NCI-H1092 (cell line): ENCODE measurements around the gene PSMB3.
A peak's percentile ranks its signal among the peaks of the same experiment; 100 is the strongest.
"Not testable (repeated sequence)": the region's sequence is repeated elsewhere in the genome, so short reads cannot be mapped to it uniquely, and the experiment has no call there.

Source experiments
- DNase-seq: peaks from one replicate; lab custom pipeline; 2025; lab: John Stamatoyannopoulos, UW

The PSMB3 gene

DNA sequence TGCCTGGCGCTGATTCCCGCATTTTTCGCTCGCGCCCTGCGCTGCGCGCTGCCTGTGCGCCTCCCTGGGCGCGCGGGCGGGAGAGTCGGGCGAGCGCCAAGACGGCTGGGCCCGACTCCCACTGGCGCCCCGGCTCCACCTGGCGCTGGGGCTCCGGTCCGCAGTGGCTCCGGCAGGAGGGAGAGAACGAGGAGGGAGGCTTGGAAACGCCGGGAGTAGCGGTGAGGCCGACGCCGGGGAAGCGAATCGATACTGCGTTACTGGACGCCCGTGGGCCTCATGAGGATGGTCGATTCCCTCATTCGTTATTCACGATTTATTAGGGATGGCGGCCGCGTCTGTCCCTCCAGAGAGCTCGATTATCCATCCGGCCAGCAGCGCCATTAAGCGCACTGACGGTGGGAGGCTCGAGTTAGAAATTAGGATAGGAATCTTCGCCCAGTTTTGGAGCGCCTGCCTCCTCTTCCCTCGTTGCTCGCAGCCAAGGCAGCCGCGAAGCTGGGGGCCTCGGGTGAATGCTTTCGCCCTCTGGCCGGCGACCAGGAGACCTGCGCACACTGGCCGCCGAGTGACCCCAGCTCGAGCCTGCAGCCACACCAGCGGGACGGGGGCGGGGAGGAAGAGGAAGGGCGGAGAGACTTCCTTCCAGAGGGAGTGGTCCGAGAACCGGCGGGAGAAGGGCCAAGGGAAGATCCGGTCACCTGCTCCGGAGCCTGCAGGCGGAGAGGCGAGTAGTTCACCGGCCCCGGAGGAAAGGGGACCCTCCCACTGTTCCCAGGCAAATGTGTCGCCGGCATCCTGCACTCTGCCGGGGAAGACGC lies 3.1 kb upstream of the PSMB3 start:
- peak; percentile 51 for DNase-seq

DNA sequence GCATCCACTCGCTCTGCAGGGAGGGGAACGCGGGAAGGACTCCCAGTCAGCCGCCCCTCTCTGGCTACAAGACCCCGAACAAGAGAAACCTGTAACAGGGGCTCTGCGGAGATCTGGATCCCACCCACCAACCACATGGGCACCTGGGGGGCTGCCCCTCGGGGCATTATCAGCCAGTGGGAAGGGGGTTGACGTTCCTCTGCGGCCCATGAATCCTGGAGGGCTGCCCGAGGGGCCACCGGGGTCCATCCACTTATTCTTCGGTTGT lies 2.6 kb upstream of the PSMB3 start:
- DNase-seq = no peak

DNA sequence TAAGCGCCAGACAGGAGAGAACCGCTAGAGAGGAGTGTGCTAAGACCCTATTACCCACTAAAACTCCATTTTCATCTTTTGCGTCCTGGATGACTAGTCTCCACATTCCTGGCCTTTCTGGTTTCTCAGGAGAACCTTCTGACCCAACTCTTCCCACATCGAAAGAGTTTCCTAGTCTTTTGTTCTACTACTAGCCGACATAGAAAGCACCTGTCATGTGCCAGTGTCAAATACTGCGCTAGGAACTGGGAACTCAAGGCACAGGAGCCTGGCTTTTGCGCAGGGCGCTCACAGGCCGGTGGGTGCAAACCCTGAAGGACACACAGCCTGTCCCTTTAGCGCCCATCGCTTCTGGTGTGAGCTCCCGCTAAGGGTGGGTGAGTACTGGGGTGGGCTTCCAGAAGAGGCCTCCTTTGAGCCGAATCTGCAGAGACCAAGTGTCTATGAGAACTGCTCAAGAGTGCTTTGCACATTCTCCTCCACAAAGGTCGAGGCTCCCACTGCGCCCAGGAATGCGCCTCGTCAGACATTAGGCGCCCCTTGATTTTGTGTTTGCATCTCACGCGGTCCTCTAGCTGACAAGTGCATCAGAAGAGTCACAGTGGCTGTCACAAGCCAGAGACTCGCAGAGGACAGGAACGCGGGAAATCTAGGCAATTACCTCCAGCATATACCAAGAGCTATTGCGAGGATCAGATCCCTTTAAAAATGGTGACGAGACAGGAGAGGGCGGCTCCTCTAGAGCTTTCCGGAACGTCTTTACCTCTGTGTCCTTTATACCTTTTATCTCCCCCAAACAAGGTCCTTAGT lies 2.0 kb upstream of the PSMB3 start:
- DNase-seq = no peak

DNA sequence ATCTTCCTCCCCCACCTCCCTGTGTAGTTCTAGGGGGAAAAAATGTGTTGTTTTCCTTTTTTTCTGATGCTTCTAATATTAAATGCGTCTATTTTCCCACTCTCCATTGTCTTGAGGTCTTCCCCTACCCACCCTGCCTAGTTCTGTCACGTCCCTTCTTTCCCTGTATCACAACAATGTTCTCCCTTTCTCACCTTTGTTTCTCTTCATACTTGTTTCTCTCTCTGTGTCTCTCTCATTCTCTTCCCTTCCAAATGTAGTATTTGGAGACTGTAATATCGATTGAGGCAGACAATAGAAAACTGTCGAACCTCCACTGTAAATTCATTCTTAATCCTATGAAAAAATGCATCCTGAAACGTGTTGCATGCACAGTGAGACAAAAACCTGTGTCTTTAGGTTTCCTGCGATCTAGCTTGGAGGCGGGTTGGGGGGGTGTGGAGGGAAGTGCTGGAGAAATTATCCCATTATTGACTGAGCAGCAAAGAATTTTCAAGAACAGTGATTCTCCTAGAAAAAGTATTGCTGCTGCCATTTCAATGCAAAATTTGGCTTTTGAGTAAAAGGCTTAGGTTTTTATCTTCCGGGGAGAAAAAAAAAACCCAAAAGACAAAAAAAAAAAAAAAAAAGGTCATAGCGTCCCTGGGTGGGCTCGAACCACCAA lies 1.3 kb upstream of the PSMB3 start:
- DNase-seq = no peak

DNA sequence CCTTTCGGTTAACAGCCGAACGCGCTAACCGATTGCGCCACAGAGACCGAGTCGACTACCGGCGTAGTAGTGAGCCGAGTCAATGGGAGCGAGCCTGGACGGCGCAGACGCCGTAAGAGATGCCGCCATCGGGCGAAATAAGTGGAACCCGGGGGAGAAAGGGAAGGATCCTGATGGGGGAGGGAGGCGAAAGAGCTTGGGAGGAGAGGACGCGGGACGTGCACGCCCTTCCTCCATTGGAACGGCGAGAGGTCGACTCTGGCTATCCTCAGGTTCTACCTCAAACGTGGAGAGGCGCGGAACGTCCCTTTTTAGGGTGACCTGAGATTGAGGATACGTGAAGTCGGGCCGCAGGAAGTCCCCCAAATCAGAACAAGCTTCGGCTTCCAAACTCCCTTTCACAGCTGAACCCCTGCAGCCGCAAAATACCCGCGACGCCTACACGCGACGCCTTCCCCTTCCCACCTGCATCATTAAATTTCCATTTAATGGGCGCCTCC lies 683 bp upstream of the PSMB3 start:
- DNase-seq = peak; percentile 82

DNA sequence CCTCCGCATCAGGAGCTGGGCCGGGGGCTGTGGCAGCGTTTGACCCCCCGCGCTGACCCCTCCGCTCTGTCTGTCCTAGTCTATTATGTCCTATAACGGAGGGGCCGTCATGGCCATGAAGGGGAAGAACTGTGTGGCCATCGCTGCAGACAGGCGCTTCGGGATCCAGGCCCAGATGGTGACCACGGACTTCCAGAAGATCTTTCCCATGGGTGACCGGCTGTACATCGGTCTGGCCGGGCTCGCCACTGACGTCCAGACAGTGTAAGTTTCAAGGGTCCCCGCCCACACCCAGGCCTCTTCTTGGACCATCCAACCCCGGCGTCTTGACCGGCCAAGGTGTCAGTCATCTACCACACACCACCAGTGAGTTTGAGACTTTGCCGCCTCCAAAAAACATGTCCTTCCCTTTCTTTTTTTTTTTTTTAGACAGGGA lies 548 bp downstream of the PSMB3 start:
- no peak for DNase-seq

DNA sequence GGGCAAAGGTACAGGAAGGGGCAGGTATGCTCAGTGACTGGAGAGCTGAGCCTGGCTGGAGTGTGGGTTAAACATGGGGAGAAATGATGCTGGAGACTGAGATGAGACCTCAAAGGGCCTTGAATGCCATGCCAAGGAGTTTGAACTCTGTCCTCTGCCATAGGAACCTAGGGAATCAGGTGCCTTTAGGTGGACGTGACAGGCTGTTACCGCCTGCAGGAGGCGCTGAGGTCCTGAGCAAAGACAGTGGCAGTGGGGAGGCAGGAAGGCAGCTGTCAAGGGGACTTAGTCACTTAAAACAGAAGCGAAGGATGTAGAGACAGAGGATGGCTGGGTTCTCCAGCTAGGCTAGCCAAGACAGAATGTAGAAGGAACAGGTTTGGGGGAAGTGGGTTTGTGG lies 9.1 kb downstream of the PSMB3 start:
- no peak for DNase-seq

DNA sequence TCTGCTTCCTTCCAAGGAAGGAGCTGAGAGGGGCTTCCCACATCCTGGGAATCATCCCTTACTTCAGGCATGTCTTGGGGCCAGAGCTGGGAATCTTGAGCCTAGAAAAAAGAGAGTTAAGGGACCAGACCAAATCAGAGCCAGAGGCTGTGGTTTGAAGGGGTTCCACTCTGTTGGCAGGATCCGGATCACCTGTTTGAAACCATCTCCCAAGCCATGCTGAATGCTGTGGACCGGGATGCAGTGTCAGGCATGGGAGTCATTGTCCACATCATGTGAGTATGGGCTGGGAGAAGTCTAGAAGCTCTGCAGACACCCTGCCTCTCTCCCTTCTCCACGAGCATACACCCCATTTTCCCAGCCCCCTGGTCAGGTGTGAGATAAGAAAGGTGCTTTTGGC lies 9.7 kb downstream of the PSMB3 start:
- no peak for DNase-seq

DNA sequence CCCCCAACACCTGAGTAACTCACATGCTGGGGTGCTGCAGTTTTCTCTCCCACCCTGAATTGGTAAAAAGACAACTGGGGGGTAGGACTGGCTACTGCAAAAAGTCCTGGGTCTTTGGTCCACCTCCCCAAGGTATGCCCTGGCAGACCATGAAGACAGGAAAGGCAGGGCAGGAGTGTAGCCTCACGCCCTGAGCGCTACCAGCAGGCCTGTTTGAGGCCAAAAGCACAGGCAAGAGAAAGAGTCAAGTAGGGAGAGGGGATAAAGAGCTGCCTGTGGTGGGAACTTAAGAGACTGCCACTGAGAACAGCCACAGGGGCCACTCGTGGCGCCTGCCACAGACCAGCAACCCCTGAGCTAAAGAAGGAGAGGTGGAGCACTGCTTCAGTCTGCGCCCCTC lies 13.8 kb downstream of the PSMB3 start:
- DNase-seq = no peak

DNA sequence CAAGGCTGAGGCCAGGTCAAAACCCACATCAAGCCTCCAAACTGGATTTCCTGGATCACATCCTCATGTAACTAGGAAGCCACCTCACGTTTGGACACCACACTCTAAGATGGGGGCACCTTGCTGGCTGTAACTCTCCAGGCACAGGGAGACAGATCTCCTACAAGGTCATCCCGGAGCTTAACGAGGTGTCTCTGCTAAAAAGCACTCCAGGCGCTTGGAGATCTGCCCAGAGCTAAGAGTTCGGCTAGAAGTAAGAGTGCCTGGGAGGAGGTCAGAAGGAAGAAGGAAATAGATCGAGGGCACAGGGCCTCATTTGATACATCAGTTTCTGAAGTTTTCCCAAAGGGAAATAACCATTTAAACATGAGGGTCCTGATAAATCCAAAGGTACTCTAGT lies 15.9 kb downstream of the PSMB3 start:
- no peak for DNase-seq

DNA sequence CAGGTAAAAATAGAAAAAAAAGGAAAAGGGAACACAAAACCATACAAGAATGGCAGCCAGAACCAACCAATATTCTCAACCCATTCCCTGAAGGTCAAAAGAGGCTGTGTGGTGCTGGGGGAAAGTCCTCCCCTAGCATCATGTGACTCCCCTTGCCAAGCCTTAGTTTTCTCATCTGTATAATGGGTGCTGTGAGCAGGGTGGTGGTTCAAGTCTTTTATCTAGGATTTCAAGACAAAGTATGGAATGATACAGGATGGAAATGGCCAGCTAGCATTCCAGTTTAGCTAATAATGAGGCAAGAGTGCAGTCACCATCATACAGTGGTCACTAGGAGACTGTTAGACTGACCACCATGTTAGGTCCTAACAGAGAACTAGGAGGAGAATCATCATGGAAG lies 20.7 kb downstream of the PSMB3 start:
- DNase-seq = no peak

DNA sequence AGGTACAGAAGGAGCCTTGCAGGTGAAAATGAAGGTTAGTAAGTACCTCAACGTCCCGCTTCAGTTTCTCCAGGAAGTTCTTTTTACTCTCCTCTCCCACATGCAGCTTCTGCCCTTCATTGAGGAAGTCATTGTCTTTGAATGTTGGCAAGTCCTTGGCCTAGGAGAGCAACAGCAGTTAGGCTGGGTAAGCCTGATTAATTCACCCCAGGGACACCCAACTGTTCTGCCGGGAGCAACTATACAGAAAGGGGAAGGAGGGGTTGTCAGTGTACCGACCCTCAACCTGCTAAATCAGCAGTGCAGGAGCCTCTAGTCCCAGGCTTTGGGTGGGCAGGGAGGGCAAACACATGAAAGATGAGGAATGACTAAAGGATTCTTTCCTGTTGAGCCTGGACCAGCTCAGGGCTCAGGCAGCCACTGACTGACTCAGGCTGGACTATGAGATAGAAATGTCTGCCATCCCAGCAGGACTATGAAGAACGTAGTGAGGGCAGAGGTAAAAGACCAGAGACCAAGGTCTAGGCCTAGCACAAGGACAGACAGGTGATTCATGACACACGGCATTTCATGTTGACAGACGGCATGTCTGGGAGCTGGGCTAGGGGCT lies 25.2 kb downstream of the PSMB3 start:
- DNase-seq = no peak

DNA sequence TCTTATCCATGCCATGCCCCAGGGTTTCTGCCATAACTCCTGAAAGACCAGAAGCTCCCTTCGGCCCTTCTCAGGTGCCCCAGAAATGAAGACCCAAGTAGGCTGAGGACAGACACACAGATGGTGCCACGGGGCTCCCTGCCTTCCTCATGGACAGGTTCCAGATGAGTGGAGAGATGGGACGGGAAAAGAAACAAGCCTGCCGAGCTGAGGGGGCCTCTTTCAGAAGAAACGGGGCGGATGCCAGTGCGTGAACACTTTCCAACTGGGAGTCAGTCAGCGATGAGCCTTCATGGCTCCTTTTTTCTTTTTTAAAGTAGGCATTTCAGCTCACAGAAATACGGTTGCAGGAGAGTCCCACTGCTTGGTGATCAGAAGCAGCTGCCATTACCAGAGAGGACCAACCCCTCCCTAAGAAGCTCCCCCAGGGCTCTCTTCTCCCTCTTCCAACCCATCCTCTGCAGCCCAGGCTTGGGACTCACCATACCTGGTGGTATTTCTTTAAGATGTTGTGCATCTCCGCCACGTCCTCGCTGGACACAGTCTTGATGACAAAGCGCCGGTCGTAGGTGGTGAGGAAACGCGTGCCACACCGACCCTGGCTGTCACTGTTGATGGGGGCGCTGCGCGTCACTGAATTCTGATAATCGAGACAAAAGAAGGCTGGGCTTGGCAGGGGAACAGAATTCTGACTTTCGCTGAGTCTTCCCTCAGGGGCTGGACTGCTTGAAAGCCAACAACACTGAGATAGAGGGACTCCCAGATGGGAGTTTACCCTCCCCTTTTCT lies 27.6 kb downstream of the PSMB3 start:
- no peak for DNase-seq

DNA sequence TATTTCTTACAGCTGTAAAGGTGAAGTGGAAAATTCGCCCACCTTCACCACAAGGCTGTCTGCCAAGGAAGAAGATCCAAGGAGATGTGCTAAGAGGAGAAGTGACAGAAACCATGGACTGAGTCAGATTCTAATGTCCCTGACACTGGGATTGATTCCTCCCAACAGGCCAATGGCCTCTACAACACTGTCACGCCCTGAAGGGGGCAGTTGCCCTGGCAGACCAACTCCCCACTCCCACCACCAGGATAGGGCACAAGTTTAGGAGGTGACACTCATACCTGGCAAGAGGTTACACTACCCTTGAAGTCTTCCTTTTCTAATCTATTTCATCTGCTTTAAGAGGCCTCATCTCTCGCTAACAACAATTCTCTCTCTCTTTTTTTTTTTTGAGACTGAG lies 30.7 kb downstream of the PSMB3 start:
- DNase-seq = no peak

DNA sequence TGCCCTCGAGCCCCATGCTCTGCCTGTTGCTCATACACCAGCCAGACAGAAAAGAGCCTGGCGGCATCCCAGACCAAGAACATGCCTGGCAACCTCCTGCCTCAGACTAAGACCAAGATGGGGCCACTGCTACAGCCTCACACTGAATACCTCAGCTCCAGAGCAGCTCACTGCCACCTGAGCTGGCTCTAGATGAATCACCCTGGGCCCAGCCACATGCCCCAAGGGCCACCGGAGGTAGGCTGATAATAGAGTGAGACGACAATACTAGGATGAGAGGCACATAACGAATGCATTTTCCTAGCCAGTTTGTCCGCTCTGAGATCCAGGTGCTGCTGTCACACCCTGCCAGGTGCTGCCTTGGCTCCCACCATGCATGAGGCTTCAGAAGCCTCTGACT lies 33.8 kb downstream of the PSMB3 start:
- DNase-seq = no peak

DNA sequence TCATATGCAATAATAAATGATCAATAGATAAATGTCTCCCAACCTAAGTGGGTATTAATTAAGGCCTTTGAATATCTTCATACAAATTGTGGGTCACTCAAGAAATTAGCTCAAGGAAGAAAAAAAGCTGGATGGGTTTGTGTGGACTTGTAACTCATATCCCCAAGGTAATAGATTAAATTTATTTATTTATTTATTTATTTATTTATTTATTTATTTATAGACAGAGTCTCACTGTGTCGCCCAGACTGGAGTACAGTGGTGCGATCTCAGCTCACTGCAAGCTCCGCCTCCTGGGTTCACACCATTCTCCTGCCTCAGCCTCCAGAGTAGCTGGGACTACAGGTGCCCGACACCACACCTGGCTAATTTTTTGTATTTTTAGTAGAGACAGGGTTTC lies 35.5 kb downstream of the PSMB3 start:
- DNase-seq = not testable (repeated sequence)

DNA sequence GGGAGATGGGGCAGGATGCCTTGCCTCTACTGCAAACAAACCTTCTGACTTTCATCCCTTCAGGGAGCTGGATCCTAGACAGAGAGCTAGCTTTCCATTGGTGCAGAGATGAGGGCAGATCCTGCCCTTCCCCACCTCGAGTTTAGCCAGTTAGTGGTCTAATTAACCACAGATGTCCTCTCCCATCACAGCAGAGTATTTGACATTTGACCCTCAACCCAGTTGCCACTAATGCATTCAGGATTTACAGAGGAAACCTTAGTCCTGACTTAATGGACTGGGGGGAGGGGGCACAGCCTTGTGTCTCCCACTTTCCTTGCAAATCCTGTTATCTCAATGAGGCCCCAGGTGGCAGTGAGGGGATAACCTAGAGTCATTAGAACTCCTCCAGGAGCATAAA lies 36.6 kb downstream of the PSMB3 start:
- DNase-seq = no peak

DNA sequence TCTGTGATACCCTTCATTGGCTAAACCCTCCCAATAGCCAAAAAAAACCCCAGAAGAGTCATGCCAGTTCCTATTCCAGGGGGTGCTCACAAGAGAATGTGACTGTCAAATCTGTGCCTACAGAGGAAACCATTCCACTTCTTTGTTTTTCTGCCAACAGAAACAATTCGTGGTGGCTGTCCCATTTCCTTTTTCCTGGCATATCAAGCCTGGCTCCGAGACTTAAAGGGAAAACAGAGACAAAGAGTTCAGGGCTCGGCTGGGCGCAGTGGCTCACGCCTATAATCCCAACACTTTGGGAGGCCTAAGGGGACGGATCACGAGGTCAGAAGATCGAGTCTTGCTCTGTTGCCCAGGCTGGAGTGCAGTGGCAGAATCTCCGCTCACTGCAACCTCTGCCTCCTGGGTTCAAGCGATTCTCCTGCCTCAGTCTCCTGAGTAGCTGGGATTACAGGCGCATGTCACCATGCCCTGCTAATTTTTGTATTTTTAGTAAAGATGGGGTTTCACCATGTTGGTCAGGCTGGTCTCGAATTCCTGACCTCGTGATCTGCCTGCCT lies 37.7 kb downstream of the PSMB3 start:
- not testable (repeated sequence) for DNase-seq

DNA sequence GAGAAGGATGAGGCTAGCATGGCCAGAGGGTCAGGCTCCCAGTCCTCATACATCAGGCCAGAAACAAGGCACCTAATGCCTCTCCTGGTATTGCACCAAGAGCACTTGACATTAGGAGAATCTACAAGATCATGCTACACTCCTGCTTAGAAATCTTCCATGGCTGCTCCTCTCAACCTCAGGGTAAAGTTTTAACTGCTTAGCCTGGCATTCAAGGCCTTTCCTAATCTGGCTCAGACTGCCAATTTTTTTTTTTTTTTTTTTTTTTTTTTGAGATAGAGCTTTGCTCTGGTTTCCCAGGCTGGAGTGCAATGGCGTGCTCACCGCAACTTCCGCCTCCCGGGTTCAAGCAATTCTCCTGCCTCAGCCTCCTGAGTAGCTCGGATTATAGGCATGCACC lies 38.6 kb downstream of the PSMB3 start:
- DNase-seq = no peak

DNA sequence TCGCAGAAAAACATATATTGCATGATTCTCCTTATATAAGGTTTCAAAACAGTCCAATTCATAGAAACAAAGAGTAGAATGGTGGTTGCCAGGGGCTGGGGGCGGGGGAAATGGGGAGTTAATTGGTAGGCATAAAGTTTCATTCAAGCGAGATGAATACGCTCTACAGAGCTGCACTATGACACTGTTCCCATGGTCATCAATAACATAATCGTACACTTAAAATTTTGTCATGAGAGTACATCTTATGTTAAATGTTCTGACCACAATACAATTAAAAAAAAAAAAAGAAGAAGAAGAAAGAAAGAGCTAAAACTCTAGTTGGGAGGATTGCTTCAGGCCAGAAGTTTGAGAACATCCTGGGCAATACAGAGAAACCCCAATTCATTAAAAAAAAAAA lies 41.7 kb downstream of the PSMB3 start:
- no peak for DNase-seq

DNA sequence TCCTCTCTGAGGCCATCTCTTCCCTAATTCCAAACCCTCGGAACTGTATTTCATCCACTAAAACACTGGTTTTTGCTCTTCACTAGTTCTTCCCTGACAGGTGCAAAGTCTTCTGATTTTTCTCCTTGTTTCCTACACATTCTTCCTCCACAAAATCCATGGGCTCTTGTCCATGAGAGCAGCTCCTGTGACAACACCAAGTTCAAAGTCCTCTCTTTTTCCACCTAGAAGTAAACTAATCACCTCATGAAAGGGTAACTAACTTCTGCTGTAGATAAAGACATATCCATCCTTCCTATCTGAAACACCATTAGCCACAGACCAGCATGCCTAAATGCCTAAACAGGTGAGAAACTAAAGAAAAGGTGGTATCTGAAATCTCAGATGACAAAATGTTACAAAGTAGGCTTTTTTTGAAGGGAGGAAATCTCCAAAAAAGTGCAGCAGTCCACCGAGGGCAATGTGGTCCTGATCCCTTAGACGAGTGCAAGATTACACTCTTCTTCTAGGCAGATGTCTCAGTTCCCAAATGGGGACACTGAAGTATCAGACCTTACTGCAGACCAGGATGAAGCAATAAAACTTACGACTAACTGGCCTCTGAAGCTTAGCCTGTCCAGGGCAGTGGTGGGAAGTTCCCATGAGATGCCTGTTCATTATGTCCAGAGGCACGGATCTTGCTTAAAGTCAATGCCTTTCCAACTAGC lies 44.1 kb downstream of the PSMB3 start:
- no peak for DNase-seq
